GM18507 (cell line): ENCODE measurements around the gene CDK5.
A peak's percentile ranks its signal among the peaks of the same experiment; 100 is the strongest.
"Not testable (repeated sequence)": the region's sequence is repeated elsewhere in the genome, so short reads cannot be mapped to it uniquely, and the experiment has no call there.

Source experiments
- DNase-seq: peaks from one replicate; pipeline ENCODE4 v3.0.0; 2011; ENCODE audit warnings: low read depth; ENCODE audit not compliant: insufficient read length; ENCODE audit errors: extremely low spot score
- FAIRE-seq: peaks from 2 replicates; lab custom pipeline; 2011; peaks lifted over from hg19 to GRCh38; lab: Jason Lieb, UNC

The CDK5 gene

DNA sequence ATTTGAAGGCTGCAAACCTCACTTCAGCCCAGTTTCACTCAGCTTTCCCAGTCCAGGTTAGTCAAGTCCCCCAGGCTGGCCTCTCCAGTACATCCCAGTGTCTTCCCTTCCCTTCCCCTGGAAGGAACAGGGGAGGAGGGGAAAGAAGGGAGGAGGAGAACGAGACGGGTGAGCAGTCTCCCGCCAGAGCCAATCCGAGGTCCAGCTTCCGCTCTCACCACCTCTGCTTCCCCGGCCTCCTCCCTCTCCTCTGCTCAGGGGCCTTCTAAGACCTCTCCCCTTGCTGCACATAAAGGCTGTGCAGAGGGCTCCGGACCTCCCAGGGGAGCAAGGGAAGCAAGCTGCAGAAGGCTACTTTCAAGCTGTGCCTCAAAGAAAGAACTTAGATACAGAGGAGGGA lies 37.5 kb downstream of the CDK5 start:
- FAIRE-seq (no peak), DNase-seq (no peak)

DNA sequence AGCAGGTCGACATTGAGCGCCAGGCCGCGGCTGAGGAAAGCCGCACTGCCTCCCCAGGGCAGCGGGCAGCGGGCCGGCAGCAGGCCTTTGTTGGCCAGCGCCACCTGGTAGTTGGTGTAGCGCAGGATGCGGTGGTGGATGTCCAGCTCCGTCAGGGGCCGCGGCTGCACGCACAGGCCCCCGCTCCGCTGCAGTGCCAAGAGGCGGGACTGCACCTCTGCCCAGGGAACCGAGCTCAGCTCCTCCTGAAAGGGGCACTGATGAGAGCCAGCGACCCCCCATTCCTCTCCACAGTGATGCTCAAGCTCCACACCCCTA lies 38.6 kb downstream of the CDK5 start:
- DNase-seq (no peak), FAIRE-seq (no peak)

DNA sequence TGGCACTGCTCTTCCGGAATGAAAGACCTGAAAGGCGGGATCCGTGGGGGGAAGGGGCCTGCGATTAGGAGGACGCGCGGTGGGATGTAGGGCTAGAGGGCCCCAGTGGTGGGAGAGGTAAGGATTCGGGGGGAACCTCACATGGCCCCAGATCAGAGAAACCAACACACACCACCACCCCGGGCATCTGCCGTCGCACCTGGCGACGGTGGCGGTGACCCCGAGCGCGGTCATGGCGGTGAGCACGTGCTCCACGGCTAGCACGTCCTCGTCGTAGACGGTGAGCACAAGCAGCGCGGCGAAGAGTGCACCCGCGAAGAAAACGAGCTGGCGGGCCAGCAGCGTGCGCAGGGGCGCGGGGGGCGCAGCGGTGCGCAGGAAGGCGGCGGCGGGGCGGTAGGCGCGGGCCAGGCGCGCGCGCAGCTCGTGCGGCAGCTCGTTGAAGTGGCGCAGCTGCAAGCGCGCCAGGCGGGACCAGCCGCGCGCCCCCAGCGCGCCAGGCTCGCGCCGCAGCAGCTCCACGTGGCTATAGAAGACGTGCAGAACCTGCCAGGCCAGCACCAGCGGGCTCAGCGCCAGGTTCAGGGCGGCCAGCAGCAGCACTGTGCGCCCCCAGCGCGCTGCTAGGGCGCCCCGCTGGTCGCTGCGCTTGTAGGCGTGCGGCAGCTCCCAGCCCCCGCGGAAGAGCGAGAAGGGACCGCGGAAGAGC lies 39.1 kb downstream of the CDK5 start:
- DNase-seq (no peak), FAIRE-seq (no peak)

DNA sequence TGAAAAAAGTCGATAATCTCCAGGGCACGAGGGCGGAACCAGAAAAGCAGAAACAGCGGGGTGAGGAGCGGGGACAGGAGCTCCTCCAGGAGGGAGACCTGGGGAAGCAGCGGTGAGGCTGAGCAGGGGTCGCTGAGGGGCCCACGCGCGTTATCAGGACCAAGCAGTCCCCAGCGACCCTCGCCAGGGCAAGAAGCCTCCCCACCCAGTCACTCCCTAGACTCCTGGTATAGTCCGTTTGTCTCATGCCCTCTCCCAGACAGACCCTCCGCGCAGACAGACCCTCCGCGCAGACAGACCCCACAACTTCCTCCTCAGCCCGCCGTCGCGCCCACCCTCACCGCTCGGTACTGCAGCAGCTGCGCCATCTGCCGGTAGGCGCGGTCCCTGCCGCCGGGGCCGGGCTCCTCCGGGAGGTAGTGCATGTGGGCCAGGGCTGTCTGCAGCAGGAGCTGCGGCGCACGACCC lies 39.7 kb downstream of the CDK5 start:
- FAIRE-seq = no peak
- peak; percentile 46 for DNase-seq

DNA sequence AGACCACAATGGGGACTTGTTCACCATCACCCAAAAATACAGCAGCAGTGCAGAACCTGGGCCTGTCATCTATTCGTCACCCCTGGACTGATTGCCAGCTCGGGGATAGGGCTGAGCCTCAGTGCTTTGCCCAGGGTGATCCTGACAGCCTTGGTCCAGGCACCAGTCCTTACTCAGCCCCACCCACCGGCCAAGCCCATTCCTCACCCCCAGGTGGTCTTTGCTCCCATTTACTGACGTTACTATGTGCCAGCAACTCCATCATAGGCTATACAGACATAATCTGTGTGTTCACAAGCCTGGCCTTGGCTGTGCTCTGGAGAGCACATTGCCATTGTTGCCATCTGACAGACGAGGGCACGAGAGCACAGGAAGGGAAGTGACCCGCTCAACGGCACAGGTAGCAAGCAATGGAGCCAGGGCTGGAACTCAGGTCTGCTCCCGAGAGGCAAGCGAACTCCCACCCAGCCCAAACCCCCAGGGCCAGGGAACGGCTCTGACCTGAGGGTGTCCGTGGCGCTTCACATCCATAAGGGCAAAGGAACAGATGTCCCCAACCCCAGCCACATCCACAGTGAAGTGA lies 40.2 kb downstream of the CDK5 start:
- FAIRE-seq (no peak), DNase-seq (no peak)

DNA sequence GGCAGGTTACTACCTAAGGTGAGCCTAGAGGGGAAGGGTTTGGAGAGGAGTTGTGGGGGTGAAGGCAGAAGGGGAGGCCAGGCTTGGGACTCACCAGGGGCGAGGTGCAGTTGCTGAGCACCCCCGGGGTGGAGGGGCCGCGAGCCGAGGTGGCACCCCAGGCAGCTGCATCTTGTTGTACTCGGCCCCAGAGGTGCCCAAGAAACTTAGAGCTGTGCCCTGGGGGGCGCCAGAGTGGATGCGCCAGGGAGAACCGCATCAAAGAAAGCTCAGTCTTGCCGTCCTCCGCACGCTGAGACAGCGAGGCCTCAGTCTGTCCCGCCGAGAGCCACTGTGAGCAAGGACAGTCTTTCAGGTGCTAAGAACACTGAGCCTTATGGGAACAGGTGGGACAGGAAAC lies 40.8 kb downstream of the CDK5 start:
- no peak for FAIRE-seq
- DNase-seq = no peak

DNA sequence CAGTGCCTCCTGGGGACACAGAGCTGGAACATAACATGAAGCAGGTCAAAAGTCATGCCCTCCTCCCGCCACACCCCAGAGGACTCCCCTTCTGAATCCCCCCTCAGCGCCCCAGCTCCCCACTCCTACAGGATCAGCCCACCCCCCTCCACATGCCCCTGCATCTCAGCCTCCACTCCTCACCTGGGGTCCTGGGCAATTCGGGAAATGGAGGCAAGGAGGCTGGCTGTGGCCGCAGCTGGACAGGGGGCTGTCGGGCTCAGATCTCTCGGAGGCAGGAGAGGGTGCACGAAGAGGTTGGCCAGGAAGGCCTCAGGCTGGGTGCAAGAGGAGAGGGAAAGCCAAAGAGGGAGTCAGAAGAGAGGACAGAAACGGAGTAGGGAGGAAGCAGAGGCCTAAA lies 41.2 kb downstream of the CDK5 start:
- DNase-seq = no peak
- no peak for FAIRE-seq

DNA sequence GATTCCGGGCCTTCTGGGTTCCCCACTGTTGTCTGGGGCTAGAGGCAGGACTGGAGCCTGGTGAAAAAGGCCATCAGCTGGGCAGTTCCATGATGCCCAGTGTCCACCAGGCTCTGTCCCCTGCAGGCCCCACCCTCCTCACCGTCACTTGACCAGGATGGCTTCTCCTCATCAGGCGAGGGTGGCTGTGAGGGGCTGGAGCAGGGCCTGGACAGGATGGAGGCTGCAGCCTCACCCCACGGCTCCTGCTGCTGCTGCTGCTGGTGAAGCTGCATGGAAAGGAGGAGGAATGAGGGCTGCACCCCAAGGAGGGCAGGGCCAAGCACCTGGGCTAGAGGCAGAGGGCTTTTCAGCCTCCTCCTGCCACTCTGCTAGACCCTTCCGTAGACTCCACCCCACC lies 41.7 kb downstream of the CDK5 start:
- no peak for FAIRE-seq
- no peak for DNase-seq

DNA sequence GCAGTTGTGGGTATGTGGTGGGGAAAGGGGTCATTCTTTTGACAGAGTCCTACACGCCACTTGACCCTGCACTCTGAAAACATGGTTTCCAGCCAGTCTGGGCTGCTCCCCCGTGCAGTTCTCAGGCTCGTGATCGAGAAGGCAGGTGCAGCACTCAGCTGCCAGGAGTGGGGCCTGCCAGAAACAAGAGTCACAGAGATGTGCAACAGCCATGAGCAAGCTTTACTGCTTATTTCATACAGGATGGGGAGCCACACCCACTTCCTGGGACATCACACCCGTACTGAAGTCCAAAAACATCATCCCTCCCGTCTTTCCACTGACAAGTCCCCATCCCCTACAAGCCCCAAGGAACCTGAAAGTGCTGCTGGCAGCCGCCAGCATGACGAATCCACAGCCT lies 42.7 kb downstream of the CDK5 start:
- DNase-seq = no peak
- no peak for FAIRE-seq

DNA sequence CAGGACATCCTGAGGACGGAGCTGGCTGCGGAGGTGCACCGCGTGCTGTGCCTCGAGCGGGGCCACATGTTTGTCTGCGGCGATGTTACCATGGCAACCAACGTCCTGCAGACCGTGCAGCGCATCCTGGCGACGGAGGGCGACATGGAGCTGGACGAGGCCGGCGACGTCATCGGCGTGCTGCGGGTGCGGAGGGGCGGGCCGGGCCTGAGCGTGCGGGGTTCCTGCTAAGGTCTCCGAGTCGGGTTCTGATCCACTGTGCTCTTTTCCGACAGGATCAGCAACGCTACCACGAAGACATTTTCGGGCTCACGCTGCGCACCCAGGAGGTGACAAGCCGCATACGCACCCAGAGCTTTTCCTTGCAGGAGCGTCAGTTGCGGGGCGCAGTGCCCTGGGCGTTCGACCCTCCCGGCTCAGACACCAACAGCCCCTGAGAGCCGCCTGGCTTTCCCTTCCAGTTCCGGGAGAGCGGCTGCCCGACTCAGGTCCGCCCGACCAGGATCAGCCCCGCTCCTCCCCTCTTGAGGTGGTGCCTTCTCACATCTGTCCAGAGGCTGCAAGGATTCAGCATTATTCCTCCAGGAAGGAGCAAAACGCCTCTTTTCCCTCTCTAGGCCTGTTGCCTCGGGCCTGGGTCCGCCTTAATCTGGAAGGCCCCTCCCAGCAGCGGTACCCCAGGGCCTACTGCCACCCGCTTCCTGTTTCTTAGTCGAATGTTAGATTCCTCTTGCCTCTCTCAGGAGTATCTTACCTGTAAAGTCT lies 43.8 kb downstream of the CDK5 start:
- peak; percentile 76 for FAIRE-seq

DNA sequence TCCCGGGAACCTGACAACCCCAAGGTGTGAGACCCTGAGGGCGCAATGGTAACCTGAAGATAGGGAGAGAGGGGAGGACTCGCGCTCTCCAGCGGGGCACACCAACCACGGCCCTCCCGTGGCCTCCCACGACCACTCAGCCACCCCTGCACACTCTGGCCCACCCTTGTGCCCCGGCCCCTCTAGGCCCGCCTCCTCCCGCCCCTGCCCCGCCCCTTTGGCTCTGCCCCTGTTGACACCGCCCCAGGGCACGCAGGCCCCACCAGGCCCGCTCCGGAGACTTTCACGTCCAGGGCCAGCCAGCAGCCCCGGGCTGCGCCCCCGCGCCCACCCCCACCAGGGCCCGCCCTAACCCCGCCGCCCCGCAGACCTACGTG lies 44.4 kb downstream of the CDK5 start:
- DNase-seq (no peak), FAIRE-seq (no peak)

More for the DNA sequence above, 43.8 kb downstream of the CDK5 start:
- peak; percentile 56 for DNase-seq

DNA sequence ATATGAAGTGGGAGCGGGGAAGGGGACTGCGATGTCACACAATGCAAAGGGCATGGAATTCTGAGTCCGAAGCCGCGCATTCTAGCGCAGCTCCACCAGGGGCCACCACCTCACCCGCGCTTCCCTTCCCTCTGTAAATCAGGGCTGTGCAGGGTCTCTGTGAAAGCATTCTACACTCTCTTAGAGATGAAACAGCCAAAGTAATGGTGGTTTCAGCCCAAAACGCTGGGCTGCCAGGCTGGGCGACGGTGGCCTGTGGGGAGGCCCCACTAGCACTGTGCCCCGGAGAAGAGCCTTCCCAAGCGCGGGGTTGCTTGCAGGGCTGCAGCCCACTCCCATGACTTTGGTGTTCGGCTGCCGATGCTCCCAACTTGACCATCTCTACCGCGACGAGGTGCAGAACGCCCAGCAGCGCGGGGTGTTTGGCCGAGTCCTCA lies 44.8 kb downstream of the CDK5 start:
- DNase-seq (no peak), FAIRE-seq (no peak)

DNA sequence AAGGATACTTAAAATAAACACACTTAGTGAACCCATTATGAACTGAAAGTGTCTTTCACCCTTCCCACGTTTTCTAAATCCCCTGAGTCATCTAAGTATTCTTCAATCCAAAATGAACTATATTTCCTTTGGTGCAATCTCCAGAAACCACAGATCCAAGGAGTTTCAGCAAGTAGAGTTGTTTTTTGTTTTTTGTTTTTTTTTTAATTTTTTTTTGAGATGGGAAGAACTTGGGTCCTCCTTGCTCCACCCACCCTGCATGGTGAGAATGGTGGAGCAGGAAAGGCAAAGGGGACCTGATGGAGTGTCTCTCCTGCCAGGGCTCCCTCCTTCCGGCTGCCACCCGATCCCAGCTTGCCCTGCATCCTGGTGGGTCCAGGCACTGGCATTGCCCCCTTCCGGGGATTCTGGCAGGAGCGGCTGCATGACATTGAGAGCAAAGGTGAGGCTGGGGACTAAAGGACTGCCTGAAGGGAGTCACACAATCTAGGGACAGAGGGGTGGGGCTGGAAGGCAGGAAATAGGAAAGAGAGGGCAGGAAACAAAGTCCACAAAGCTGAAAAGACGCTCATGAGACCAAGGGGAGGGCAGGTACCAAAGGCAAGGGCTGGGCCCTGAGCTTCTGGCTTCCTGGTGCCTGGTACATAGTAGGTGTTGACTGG lies 45.5 kb downstream of the CDK5 start:
- FAIRE-seq (no peak), DNase-seq (no peak)

DNA sequence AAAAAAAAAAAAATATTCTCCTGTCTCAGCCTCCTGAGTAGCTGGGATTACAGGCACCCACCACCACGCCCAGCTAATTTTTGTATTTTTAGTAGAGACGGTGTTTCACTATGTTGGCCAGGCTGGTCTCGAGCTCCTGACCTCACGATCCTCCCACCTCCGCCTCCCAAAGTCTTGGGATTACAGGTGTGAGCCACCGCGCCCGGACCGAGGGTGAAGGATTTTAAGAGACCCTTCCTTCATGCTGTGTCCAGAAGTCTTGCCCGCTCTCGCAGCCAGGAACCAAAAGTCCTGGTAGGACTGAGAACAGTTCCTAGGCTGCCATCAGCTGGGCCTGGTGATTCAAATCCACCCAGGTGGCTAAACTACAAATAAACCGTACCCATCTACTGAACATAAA lies 46.1 kb downstream of the CDK5 start:
- not testable (repeated sequence) for FAIRE-seq, DNase-seq

DNA sequence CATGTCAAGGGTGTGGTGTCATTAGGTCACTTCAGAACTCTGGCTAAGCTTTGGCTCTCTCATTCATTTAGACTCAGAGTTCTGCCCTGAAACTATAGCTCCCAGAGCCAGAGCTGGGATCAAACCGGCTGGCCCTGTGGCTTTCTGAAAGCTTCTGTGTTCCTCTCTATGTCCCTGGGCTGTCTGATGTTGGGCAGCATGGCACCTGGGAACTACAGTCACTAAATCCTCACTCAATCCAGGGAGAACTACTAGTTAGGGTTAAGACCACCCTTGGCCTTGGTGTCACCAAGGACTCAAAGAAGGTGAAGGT lies 46.6 kb downstream of the CDK5 start:
- DNase-seq = no peak
- FAIRE-seq = no peak

DNA sequence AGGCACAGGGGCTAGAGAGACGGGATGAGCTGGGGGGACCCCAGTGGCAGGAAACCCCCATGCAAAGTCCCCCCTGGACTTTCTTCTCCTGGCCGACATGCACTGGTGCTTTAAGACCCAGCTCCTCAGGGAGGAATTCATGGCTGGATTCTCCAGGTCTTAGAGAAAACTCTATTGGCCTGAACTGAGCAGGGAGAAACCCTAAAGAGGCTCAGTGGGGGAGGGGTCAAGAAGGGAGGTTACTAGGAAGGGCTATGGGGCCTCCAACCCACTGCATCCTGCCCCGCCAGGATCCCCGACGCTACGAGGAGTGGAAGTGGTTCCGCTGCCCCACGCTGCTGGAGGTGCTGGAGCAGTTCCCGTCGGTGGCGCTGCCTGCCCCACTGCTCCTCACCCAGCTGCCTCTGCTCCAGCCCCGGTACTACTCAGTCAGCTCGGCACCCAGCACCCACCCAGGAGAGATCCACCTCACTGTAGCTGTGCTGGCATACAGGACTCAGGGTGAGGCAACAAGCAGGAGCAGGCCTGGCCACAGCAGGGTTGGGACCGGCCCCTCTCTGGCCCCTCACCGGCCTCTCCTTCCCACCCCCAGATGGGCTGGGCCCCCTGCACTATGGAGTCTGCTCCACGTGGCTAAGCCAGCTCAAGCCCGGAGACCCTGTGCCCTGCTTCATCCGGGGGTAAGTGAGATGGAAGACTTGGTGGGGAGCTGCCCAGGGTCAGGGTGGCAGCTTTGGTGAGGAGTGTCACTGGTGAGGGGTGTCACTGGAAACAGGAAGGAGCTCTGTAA lies 47.2 kb downstream of the CDK5 start:
- DNase-seq = no peak
- FAIRE-seq = no peak

DNA sequence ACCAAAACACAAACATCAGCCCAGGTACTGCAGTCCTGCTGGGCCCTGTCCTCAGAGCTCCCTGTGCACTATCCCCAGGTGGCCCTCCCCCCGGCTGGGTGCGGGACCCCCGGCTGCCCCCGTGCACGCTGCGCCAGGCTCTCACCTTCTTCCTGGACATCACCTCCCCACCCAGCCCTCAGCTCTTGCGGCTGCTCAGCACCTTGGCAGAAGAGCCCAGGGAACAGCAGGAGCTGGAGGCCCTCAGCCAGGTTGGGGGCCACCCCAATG lies 47.7 kb downstream of the CDK5 start:
- DNase-seq = no peak
- FAIRE-seq = no peak

DNA sequence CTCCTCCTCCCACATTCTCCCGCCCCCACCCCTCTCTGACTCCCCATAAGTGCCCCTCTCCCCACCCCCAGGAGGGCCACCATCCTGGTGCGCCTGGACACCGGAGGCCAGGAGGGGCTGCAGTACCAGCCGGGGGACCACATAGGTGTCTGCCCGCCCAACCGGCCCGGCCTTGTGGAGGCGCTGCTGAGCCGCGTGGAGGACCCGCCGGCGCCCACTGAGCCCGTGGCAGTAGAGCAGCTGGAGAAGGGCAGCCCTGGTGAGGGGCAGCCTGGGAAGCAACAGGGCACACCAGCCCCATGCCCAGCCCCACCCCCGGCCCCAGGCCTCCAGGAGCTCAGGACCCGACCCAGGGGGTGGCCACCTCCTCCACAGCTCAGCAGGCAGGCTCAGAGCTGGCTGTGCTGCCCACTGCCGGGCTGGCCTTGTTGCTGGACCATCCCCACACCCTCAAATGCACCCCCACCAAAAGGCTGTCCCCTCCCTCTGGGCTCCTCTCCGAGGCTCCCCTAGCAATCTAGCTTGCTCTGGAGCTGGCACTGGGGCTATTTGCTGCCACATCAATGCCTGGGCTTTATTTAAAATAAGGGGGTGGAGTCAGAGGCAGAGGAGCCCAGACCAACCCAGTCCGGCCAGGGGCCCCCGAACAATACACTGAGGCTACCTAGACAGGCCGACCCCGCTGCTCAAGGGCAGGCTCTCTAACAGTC lies 48.2 kb downstream of the CDK5 start:
- DNase-seq (no peak), FAIRE-seq (no peak)

DNA sequence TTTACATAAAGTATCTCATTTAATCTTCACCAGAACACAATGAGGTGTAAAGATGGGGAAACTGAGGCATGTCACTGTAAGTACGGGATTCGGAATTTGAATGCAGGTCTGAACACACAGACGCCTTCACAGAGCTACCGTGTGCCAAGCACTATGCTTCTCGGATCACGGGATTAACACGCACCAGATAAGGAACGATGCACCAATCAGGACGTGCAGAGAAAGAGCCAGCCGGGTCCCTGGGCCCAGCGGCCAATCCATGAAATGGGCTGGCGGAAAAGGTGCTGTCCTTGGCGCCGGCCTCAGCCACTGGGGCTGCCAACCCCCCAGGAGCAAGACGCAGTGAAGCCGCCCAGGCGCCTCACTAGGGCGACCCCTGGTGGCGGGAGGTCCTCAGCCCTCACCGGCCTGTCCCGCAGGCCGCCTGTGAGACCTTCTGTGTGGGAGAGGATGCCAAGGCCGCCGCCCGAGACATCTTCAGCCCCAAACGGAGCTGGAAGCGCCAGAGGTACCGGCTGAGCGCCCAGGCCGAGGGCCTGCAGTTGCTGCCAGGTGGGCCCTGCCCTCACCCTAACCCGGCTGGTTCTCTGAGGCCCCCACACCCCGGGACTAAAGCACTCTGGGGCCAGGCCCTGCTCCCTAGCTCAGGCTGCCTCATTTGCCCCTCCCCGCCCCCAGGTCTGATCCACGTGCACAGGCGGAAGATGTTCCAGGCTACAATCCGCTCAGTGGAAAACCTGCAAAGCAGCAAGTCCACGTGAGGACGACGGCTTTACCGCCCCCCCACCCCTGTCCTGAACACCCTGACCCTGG lies 49.0 kb downstream of the CDK5 start:
- FAIRE-seq (peak; percentile 83), DNase-seq (peak; percentile 86)
